ENCODE data around the gene DNAJC1. TPM values are rescaled to one million over a fixed set of nuclear protein-coding genes. Genes with fewer than 3 reads are reported as not detected.

Gene DNAJC1
- total RNA-seq, 1 experiment from 2014 or later: 12.9 TPM

DNA sequence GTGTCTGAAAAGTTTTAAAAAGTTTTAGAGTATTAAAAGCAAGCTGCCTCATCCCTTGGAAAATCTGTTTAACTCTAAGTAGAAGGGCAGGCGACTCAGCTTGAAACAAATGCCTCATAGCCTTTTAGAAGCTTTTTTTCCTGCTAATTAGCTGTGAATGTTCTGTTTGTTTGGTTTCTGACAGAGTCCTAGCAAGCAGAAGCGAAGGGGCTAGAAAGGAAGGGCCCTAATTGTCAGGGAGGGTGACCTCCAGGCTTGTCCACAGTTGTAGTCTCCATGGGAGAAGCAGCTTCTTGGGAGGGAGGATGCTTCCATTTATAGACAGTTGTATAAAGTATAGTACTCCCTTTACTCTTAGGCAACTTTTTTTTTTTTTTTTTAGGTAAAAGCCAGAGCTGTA lies 90.9 kb downstream of the DNAJC1 start:
- Histone ChIP-seq H3K9me3 (ENCODE audit: control insufficient read depth, insufficient read depth, low read depth, low read length) (no peaks in the 10 kb centered on the region), H3K36me3 (ENCODE audit: control insufficient read depth, insufficient read depth, low read length) (no peaks in the 10 kb centered on the region; the same call in 1 of the 2 replicates), H3K27ac (ENCODE audit: low read length) (no peak overlapping the region), H3K27me3 (ENCODE audit: control insufficient read depth, insufficient read depth, low read length) (no peaks in the 10 kb centered on the region), H3K4me1 (ENCODE audit: control insufficient read depth, insufficient read depth, low read length) (no peaks in the 10 kb centered on the region), H3K4me3 (ENCODE audit: low read depth in 2 of 2, low read length in 2 of 2) (no peak overlapping the region)
- ChIA-PET POLR2A (interaction anchor here (0.6 kb wide), 1 partner anchor 463 kb away, joined by 11 read pairs; no protein-coding TSS in a partner anchor), CTCF (no interaction called here)
- intact Hi-C loops (cut with micrococcal nuclease; ENCODE audit: unreplicated experiment): no loop called here
- in situ Hi-C loops (cut with HindIII; ENCODE audit: low pct_unique_long_range_greater_than_20kb, low sequenced_read_pairs): no loop called here
- DNase-seq (ENCODE audit: low read depth, low spot score) (no peak), ATAC-seq (no peak)
- BruUV-seq (replicated peaks): no TSS peak
- TF ChIP-seq SIN3A (IDR thresholded peaks at IDR 0.05; ENCODE audit: borderline replicate concordance, insufficient read depth, low read depth, low read length) (no peak), POLR2AphosphoS5 (IDR thresholded peaks at IDR 0.05; ENCODE audit: low read depth, low read length) (no peak), TCF7L2 (IDR thresholded peaks at IDR 0.05; ENCODE audit: low read depth, low read length) (no peak)
- TF ChIP-seq, protein P1, sequence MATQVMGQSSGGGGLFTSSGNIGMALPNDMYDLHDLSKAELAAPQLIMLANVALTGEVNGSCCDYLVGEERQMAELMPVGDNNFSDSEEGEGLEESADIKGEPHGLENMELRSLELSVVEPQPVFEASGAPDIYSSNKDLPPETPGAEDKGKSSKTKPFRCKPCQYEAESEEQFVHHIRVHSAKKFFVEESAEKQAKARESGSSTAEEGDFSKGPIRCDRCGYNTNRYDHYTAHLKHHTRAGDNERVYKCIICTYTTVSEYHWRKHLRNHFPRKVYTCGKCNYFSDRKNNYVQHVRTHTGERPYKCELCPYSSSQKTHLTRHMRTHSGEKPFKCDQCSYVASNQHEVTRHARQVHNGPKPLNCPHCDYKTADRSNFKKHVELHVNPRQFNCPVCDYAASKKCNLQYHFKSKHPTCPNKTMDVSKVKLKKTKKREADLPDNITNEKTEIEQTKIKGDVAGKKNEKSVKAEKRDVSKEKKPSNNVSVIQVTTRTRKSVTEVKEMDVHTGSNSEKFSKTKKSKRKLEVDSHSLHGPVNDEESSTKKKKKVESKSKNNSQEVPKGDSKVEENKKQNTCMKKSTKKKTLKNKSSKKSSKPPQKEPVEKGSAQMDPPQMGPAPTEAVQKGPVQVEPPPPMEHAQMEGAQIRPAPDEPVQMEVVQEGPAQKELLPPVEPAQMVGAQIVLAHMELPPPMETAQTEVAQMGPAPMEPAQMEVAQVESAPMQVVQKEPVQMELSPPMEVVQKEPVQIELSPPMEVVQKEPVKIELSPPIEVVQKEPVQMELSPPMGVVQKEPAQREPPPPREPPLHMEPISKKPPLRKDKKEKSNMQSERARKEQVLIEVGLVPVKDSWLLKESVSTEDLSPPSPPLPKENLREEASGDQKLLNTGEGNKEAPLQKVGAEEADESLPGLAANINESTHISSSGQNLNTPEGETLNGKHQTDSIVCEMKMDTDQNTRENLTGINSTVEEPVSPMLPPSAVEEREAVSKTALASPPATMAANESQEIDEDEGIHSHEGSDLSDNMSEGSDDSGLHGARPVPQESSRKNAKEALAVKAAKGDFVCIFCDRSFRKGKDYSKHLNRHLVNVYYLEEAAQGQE (IDR thresholded peaks at IDR 0.05; ENCODE audit: insufficient read depth in 1 of 2, low read depth in 2 of 2, low read length in 1 of 2): no peak
- TF ChIP-seq, protein P2, sequence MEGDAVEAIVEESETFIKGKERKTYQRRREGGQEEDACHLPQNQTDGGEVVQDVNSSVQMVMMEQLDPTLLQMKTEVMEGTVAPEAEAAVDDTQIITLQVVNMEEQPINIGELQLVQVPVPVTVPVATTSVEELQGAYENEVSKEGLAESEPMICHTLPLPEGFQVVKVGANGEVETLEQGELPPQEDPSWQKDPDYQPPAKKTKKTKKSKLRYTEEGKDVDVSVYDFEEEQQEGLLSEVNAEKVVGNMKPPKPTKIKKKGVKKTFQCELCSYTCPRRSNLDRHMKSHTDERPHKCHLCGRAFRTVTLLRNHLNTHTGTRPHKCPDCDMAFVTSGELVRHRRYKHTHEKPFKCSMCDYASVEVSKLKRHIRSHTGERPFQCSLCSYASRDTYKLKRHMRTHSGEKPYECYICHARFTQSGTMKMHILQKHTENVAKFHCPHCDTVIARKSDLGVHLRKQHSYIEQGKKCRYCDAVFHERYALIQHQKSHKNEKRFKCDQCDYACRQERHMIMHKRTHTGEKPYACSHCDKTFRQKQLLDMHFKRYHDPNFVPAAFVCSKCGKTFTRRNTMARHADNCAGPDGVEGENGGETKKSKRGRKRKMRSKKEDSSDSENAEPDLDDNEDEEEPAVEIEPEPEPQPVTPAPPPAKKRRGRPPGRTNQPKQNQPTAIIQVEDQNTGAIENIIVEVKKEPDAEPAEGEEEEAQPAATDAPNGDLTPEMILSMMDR (IDR thresholded peaks at IDR 0.05): no peak

DNA sequence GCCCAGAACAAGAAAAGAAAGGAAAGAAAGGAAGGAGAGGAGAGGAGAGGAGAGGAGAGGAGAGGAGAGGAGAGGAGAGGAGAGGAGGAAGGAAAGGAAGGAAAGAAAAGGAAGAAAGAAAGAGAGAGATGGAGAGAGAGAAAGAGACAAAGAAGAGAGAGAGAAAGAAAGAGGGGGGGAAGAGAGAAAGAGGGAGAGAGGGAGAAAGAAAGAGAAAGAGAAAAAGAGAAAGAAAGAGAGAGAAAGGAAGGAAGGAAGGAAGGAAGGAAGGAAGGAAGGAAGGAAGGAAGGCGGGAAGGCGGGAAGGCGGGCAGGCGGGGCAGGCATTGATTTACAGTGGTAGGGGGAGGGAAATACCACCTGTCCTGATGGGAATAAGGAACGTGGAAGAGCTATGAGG lies 92.7 kb downstream of the DNAJC1 start:
- in situ Hi-C loops (cut with HindIII; ENCODE audit: low pct_unique_long_range_greater_than_20kb, low sequenced_read_pairs): no loop called here
- DNase-seq (ENCODE audit: low read depth, low spot score) (no peak), ATAC-seq (no peak)
- Histone ChIP-seq H3K27me3 (ENCODE audit: control insufficient read depth, insufficient read depth, low read length) (no peaks in the 10 kb centered on the region), H3K9me3 (ENCODE audit: control insufficient read depth, insufficient read depth, low read depth, low read length) (no peaks in the 10 kb centered on the region), H3K27ac (ENCODE audit: low read length) (no peak overlapping the region), H3K36me3 (ENCODE audit: control insufficient read depth, insufficient read depth, low read length) (no peaks in the 10 kb centered on the region; the same call in 1 of the 2 replicates), H3K4me1 (ENCODE audit: control insufficient read depth, insufficient read depth, low read length) (no peaks in the 10 kb centered on the region), H3K4me3 (ENCODE audit: low read depth in 2 of 2, low read length in 2 of 2) (no peak overlapping the region)
- intact Hi-C loops (cut with micrococcal nuclease; ENCODE audit: unreplicated experiment): no loop called here
- no TSS peak for BruUV-seq (replicated peaks)
- TF ChIP-seq, protein P2 (IDR thresholded peaks at IDR 0.05): no peak
- TF ChIP-seq POLR2AphosphoS5 (IDR thresholded peaks at IDR 0.05; ENCODE audit: low read depth, low read length): no peak
- TF ChIP-seq TCF7L2 (IDR thresholded peaks at IDR 0.05; ENCODE audit: low read depth, low read length): no peak
- TF ChIP-seq SIN3A (IDR thresholded peaks at IDR 0.05; ENCODE audit: borderline replicate concordance, insufficient read depth, low read depth, low read length): no peak
- TF ChIP-seq, protein P1 (IDR thresholded peaks at IDR 0.05; ENCODE audit: insufficient read depth in 1 of 2, low read depth in 2 of 2, low read length in 1 of 2): no peak
- CTCF ChIA-PET: no interaction called here
- POLR2A ChIA-PET: no interaction called here

Data from Panc1 (cell line).